Measurements from ENCODE around the gene ZNF559.

Gene ZNF559

DNA sequence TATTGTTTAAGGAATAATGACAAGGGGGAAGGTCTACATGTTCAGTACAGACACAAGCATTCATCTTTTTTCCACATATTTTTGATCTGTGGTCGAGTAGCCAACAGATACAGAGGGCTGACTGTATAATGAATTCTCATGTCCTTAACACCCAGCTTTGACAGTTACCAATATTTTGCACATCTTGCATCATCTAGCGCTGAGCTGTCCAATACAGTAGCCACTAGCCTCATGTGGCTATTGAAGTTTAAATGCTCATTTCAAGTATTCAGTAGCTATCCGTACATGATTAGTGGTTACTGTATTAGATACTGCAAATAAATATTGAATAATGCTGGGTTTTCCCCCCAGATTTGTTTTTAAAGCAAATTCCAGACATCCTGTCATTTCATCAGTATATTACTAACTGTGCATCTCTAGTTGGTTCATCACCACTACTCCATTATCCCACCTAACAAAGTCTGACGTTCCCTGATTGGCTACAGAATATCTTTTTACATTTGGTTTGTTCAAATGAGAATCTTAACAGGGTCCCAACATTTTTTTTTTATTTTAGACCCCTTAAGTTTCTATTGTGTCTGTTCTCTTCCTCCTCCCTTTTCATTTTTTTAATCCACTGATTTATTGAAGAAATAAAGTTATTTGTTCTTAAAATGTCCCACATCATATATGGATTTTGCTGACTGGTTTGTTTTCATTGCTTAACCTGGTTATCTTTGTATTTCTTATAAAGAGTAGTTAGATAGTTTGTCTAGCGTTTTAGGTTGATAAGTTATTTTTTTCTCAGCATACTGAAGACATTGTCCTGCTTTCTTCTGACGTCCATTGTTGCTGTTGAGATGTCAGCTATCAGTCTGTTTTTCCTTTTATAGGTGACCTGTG, 47.0 kb downstream of the ZNF559 start:
- no peaks in the 10 kb centered on the region for H3K27me3 ChIP-seq
- TF ChIP-seq, protein P1, sequence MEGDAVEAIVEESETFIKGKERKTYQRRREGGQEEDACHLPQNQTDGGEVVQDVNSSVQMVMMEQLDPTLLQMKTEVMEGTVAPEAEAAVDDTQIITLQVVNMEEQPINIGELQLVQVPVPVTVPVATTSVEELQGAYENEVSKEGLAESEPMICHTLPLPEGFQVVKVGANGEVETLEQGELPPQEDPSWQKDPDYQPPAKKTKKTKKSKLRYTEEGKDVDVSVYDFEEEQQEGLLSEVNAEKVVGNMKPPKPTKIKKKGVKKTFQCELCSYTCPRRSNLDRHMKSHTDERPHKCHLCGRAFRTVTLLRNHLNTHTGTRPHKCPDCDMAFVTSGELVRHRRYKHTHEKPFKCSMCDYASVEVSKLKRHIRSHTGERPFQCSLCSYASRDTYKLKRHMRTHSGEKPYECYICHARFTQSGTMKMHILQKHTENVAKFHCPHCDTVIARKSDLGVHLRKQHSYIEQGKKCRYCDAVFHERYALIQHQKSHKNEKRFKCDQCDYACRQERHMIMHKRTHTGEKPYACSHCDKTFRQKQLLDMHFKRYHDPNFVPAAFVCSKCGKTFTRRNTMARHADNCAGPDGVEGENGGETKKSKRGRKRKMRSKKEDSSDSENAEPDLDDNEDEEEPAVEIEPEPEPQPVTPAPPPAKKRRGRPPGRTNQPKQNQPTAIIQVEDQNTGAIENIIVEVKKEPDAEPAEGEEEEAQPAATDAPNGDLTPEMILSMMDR (IDR thresholded peaks at IDR 0.05): no peak
- H3K27ac ChIP-seq: no peak overlapping the region
- no peak overlapping the region for H3K4me3 ChIP-seq
- H3K4me1 ChIP-seq: no peaks in the 10 kb centered on the region
- intact Hi-C loops (cut with DNase I; ENCODE audit: low total_unique reads): loop anchor here (10.0 kb wide), 1 partner anchor 86 kb away; no protein-coding TSS in a partner anchor
- DNase-seq: no peak
- H3K9me3 ChIP-seq: peaks cover 5 to 100% (median 86%) of the 10 kb centered on the region in 3 donors
- peaks cover 53 to 91% (median 80%) of the 10 kb centered on the region in 3 donors for H3K36me3 ChIP-seq

DNA sequence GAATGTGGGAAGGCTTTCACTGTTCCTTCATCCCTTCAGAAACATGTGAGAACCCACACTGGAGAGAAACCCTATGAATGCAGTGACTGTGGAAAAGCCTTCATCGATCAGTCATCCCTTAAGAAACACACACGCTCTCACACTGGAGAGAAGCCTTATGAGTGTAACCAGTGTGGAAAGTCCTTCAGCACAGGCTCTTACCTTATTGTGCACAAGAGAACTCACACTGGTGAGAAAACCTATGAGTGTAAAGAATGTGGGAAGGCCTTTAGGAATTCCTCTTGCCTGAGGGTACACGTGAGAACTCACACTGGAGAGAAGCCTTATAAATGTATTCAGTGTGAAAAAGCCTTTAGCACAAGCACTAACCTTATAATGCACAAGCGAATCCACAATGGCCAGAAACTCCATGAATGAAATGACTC, 57.4 kb downstream of the ZNF559 start:
- no peak for DNase-seq
- H3K27ac ChIP-seq: no peak overlapping the region
- no peak overlapping the region for H3K4me3 ChIP-seq
- H3K4me1 ChIP-seq: no peaks in the 10 kb centered on the region
- peaks cover 98 to 100% (median 100%) of the 10 kb centered on the region in 3 donors for H3K36me3 ChIP-seq
- intact Hi-C loops (cut with DNase I; ENCODE audit: low total_unique reads): no loop called here
- no peaks in the 10 kb centered on the region for H3K27me3 ChIP-seq
- H3K9me3 ChIP-seq: peaks cover 37 to 100% (median 95%) of the 10 kb centered on the region in 3 donors
- TF ChIP-seq, protein P1 (IDR thresholded peaks at IDR 0.05): no peak
